Fibroblast of skin of back (primary cell): ENCODE measurements around the gene PSG1. TPM values are rescaled to one million over a fixed set of nuclear protein-coding genes. Genes with fewer than 3 reads are reported as not detected.
"Not testable (repeated sequence)": the region's sequence is repeated elsewhere in the genome, so short reads cannot be mapped to it uniquely, and the experiment has no call there.

Source experiments
- DNase-seq: peaks from one replicate; pipeline ENCODE4 v3.0.0-alpha.2; 2013
- polyA plus RNA-seq, 2 experiments: library from polyadenylated mRNA; unstranded; fragments of 120-200 nt; gene quantifications; one replicate each; pipeline ENCODE4 v1.2.1, GENCODE V29; 2013; ENCODE audit not compliant: insufficient read length in 2 of 2

PSG1 gene
- not detected for polyA plus RNA-seq (2013, experiment 1 of 2; ENCODE audit: insufficient read length)
- polyA plus RNA-seq (2013, experiment 2 of 2; ENCODE audit: insufficient read length) = 0.36 TPM

DNA sequence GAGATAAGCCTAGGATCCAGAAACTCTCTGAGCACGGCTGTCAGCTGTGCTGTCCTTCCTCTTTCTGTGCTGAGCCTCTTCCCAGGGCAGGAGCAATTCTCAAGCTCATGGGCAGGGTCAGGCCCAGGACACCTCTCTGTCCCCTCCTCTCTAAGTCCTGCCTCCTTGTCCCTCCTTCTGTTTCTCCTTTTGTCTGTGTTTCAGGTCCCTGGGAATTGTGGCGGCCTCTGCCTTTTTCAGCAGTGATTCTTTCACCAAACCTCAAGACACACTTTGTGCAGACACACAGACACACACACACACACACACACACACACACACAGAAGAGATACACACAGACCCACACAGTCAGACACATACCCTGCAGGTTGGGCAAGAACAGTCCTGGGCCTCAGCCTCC, at the start of gene PSG1:
PSG1 (minus strand) TSS at position 101 of the 400 bp plus-strand sequence. CDS start 132 bp downstream, outside the sequence.
- DNase-seq = no peak

DNA sequence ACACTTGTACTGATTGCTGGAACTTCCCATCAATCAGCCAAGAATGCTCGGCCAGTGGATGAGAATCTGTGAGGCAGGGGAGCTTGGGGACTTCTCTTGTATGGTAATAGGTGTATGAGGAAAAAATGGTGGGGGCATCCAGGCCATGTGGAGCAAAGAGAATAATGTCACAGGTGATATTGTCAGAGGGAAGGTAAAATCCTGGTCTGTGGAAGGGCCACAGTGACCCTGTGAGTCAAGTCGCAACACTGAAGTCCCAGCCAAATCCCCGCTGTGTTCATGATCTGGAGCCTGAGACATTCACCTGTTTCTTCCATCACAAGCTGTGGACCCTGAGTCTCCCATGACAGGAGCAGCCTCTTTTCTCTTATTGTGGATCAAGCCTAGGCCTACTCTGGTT, 49.4 kb upstream of the PSG1 start:
- no peak for DNase-seq

DNA sequence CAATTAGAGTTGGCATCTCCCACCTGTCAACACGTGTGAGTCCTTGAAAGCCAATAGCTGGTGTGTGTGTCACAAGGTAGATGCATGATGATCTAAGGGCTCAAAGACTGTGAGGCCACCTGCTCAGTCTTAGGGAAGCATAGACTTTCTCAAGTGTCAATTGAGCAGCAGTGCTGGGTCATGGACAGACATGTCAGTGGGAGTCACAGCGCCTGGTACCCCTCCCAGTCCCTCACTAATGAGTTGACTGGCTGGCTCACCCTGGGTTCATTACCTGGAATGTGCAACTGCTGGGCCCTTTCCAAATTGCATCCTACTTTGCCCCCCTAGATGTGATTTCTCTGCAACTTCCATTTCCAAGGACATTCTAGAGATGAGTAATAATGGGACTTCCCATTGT, 47.3 kb upstream of the PSG1 start:
- DNase-seq = no peak

DNA sequence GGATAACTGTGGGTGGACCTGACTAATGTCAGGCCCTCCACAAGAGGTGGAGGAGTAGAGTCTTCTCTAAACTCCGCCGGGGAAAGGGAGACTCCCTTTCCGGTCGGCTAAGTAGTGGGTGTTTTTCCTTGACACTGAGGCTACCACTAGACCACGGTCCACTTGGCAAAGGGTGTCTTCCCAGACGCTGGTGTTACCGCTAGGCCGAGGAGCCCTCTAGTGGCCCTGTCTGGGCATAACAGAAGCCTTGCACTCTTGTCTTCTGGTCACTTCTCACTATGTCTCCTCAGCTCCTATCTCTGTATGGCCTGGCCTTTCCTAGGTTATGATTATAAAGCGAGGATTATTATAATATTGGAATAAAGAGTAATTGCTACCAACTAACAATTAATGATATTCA, 43.6 kb upstream of the PSG1 start:
- peak; percentile 59 for DNase-seq

DNA sequence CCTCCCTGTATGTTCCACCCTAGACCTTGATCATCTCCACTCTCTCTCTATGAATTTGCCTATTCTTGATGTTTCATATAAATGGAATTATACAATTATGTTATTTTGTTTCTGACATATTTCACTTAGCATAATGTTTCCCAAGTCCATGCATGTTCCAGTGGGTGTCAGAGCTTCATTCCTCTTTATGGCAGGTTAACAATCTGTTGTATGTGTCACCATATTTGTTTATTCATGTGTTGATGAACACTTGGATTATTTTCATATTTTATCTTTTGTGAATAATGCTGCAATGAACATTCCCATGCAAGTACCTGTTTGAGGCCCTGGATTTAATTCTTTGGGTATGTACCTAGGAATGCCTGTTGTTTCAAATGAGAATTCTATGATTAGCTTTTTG, 41.5 kb upstream of the PSG1 start:
- not testable (repeated sequence) for DNase-seq

DNA sequence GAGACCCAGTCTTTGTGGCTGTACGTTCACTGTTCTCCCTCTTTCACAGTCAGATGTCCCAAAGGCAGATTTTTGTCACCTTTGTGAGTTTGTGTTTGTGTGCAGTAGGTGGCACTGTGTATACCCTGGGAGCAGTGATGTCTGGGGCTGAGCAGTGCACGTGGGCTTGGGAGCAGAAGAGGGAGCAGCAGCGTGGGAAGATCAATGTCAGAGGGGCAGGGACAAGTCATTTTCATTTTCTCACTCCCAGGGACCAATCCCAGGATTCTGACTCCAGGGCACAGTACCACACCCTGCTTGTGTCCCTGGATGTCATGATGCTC, 40.2 kb upstream of the PSG1 start:
- DNase-seq = peak; percentile 6

DNA sequence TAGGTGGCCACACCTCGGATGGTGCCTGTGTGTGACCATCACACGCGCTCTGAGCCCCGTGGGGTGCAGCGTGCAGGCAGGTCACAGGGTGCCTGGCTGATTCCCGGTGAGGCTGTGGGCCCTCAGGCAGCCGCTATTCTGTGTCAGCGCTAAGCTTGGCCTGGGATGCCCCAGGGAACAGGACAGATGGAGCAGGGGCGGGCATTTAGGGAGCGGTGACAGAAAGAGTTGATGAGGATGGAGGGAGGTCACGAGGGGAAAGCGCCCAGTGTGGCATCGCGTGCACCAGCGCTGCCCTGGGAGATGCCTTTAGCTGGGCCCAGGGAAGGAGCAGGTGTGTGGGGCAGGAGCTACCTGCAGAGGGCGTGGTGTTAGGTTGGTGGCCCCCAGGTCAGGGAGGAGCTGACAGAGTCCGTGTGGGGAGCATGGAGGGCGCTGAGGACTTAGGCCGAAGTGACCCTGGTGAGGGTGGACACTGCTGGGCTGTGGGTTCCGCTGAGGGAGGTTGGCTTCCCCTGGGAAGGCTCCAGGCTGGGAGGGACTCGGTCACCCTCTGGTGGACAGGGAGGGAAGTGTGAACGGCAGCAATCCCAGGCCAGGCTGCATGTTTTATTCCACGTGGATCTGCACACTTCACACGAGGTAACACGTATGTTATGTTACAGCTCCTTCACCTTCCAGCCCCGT, 39.7 kb upstream of the PSG1 start:
- DNase-seq = peak; percentile 5

DNA sequence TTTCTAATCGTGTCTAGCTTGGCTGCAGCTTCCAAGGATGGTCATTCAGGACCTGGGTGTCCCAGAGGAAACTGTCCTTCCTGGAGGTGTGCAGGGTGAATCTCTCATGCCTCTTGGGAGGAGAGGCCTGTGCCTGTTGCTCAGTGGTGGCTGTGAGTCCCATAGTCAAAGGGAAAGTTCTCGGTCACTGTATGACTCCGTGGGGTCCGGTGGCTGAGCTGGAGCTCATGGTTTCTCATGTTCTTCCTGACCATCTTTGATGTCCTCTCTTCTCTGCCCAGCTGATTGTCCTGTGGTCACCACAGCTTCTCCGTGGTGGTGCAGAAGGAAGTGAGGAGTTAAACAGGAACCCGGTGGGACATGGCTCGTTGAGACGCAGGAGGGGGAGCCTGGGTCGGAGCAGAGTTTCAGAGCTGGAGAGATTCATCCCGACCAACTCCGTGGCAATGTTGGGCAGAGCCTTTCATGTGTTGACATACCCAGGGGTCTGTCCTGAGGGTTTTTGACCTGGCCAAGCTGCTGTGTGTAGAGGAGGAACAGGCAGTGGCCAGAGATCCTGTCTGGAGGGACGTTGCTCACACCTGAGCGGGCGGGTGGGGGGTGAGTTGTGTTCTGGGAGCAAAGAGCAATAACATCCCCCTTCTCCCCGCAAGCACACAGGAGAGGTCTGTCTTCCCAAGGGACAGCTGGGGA, 39.0 kb upstream of the PSG1 start:
- DNase-seq = not testable (repeated sequence)

DNA sequence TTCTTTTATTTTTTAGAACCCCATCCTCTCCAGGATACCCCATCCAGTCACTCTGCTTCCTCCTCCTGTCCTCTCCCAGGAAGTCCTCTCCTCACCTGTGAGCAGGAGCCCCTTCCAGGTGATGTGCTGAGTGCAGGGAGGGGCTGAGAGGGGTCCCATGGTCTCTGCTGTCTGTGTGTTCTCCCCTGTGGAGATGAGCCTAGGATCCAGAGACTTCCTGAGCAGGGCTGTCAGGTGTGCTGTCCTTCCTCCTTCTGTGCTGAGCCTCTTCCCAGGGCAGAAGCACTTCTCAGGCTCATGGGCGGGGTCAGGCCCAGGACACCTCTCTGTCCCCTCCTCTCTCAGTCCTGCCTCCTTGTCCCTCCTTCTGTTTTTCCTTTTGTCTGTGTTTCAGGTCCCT, 38.1 kb upstream of the PSG1 start, which contains the start of gene PSG6:
PSG6 (minus strand) TSS at position 261 of the 400 bp plus-strand sequence; CDS start at position 159, 102 bp downstream.
- DNase-seq = not testable (repeated sequence)

DNA sequence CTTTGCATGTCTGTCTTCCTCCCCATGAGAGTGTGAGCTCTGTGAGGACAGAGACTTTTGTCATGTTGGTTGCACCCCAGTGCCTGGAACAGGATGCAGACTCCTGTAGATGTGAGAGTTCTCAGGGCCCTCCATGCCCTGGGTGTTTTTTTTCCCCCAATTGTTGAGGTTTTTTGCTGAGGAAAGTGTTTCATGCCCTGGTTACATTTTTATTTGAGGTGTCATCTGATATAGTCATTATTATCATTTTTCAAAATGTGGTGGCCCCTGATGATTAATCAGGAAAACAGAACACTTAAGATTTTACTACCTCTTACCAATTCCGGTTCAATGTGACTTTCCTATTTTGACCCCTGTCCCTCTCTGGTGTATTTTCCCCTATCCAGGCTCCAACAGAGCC, 37.4 kb upstream of the PSG1 start:
- DNase-seq = peak; percentile 30

DNA sequence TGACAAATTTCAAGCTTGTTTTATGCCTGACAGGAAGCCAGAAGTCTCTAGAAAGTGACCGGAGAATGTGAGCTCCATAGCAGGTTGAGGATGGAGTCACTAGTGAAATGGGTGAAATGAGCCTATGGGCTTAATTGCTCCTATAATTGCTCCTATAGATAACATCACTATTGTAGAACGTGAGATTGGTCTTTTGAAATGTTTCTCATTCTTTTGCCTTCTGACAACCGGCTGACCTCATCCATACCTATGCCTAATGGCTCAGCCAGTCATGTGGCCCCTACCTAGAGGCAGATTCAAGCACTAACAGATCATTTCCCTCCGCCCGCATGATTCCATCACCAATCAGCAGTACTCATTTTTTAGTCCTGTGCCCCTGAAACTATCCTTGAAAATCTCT, 34.0 kb upstream of the PSG1 start:
- DNase-seq = not testable (repeated sequence)

DNA sequence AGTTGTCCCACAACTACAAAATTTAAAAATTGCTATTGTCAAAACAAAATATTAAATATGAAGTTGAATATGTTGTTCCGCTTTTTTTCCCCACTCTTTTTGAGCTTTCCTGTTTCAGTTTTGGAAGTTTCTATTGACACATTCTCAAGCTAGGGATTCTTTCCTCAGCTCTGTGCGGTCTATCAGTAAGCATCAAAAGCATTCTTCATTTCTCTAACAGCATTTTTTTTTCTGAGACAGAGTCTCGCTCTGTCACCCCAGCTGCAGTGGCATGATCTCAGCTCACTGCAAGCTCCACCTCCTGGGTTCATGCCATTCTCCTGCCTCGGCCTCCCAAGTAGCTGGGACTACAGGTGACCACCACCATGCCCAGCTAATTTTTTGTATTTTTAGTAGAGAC, 33.4 kb upstream of the PSG1 start:
- DNase-seq = not testable (repeated sequence)

DNA sequence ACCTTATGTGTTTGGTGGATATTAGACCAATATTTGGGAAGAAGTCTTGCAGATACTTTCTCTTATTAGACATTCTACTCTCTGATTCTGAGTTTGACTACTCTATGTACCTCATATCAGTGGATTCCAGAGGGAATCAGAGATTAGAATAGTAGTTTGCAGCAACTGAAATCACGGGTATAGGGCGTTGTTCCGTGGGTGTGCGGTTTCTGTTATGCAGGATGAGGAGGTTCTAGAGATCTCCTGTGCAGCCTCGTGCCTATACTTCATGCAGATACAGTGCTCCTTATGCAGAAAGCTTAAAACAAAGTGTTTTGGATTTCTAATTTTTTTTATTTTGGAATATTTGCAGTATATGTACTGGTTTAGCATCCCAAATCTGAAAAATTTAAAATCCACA, 32.2 kb upstream of the PSG1 start:
- not testable (repeated sequence) for DNase-seq

DNA sequence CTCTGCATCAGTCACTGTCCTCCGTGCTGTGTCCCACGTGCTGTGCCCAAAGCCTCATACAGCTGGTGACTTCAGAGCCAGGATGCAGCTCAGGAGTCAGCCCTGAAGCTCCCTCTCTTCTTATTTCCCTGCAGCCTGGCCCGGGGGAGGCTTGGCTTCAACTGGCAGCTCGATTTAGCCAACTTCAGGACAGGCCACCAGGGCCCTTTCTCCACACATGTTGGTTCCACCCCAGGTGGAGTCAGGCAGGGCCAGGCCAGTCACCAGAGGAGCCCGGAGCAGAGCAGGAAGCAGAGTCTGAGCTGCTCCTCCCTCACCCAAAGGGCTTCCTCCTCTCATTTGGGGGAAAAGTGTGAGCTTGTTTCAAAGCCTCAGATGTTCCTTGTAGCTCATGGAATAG, 26.6 kb upstream of the PSG1 start:
- not testable (repeated sequence) for DNase-seq

DNA sequence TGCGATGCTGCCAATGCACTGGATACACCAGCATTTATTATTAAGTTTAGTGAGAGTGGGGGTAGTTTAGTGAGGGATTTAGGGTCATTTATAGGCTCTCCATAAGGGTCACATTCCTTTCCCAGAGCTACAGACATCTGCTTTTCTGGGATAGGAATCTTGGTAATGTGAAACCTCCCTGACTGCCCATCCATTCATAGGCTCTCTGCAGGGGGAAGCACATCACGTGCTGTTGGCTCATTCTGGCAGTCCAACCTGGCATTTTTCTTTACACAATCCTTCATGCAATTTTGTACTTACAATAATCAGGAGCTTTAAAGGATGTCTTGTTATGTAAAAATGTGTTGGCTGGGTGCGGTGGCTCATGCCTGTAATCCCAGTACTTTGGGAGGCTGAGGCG, 21.0 kb upstream of the PSG1 start:
- DNase-seq = not testable (repeated sequence)

DNA sequence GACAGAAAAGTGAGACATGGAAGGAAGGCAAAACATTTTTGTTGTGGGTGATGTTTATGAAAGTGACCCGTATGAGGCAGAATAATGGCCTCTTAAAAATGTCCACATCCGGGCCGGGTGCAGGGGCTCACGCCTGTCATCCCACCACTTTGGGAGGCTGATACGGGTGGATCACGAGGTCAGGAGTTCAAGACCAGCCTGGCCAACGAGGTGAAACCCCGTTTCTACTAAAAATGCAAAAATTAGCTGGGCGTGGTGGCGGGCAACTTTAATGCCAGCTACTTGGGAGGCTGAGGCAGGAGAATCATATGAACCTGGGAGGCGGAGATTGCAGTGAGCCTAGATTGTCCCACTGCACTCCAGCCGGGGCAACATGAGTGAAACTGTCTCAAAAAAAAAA, 20.2 kb upstream of the PSG1 start:
- DNase-seq = not testable (repeated sequence)

DNA sequence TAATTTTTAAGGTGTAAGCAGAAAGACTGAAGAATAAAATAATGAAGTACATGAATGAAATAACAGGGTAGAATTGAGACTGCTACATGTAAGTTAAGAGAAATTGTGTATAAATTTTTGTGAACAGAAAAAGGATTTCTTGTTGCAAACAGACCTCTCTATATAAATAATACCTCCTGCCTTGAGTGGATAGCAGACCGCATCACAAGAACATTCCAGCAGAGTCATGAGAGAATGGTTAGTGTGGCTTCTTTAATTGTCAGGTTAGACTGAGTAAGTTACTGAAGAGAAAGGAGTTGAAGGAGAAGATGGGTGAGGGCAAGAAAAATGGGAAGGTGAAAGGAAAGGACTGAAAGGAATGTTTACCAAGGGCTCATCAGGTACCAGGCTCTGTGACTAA, 19.6 kb upstream of the PSG1 start:
- DNase-seq = not testable (repeated sequence)

DNA sequence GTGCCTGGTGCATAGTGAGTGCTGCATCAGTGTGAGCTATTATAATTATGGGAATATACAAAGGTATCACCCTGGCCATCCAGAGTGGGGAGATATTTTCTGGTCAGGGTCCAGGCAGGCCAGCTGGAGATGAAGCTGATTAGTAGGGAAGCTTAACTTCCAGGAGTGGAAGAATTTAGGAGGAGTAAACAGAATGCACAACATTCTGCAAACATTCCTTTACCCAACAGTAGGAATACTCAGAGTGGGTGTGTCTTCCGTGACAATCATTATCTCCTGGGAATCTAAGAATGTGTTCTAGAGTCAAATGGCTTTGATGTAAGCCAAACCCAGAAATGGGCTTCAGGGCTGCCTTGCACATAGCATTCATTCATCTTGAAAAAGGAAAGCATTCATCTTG, 19.1 kb upstream of the PSG1 start:
- DNase-seq = not testable (repeated sequence)

DNA sequence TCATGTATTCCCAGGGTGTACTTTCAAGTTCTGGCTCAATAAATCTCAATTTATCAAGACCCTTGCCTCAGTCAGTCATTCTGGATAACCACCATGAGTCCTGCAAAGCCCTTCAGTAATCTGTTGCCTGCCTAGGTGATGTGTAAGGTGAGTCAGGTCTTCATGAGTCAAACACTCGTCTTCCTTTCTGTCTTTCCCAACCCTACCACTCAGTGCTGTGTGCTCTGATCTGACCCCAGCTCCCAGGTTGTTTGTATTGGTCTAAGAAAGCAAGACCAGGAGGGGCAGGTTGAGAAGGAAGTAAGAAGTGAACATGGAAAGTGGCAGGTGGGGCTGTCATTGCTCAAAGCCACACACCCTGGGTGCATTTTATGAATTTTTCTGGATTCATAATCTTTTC, 18.2 kb upstream of the PSG1 start:
- DNase-seq = not testable (repeated sequence)

DNA sequence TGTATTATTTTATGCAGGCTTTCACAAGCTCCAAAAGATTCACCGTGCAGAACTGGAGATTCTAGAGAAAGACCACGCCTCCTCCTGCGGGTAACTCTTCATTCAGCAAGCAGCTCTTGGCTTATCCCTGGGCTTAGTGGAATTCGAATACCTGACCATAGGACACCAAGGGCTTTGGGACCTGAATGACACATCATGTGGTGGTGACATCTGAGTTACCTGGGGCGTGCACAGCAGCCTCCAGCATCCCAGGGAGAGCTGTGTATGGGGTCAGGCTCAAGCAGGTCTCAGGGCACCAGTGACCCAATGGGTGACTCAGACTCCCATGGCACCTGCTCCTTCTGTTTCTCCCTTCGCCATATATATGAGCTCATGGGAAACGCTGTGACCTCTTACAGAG, 10.9 kb upstream of the PSG1 start:
- not testable (repeated sequence) for DNase-seq

DNA sequence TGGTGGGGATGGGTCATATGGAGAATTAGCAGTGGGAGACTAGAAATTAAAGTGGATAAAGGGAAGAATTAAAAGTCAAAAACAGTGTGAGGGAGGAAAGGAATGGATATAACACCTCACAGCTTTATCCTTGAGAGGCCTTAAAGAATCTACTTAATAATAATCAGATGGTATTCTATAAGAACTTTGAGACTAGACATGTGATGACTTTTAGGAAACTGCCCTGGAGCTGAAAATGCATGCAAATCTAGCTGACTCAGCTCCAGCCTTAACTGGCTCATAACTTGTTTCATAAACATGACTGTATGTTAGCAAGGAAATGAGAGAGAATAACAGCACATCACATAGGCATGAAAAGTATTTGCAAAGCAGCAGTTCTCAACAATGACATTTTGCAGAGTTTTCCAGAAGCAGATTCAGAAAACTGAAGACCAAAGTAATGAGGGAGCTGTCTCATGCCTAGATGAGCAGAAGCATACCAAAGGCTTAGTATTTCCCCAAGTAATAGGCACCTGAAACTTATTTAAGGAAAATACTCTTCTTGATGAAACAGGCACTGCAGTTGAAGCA, 8.4 kb upstream of the PSG1 start:
- DNase-seq = not testable (repeated sequence)

DNA sequence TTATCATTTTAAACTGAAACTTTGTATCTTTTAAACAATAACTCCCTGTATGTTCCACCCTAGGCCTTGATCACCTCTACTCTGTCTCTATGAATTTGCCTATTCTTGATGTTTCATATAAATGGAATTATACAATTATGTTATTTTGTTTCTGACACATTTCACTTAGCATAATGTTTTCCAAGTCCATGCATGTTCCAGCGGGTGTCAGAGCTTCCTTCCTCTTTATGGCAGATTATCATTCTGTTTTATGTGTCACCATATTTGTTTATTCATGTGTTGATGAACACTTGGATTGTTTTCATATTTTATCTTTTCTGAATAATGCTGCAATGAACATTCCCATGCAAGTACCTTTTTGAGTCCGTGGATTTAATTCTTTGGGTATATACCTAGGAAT, 3.2 kb upstream of the PSG1 start:
- DNase-seq = not testable (repeated sequence)

DNA sequence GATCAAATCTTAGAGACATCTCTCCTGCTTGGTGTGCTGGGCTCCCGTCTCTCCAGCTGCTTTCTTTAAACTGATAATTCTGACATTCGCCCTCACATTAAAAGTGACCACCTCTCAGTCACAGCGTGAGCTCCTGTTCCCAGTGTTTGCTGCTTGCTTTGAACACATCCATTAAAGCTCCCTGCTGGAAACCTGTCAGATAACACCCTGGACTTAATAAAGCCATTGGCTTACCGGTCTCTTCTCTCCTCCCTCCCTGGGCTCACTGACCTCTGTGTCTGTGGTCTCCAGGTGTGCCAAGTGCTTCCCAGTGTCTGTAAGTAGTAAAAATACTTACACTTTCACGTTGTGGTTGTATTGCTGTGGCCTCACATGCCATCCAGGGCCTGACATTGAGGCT, 2.5 kb upstream of the PSG1 start:
- not testable (repeated sequence) for DNase-seq

DNA sequence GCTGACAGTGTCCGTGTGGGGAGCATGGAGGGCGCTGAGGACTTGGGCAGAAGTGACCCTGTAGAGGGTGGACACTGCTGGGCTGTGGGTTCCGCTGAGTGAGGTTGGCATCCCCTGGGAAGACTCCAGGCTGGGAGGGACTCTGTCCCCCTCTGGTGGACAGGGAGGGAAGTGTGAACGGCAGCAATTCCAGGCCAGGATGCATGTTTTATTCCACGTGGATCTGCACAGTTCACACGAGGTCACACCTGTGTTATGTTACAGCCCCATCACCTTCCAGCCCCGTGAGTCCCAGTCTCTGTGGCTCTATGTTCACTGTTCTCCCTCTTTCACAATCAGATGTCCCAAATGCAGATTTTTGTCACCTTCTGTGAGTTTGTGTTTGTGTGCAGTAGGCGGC, 1.8 kb upstream of the PSG1 start:
- not testable (repeated sequence) for DNase-seq
